Stimulated activated CD4-positive, alpha-beta T cell treated with anti-CD3 and anti-CD28 coated beads, Interleukin-4, amount 100 ng/mL, for 24 hours (primary cell): ENCODE results near the gene GTF2I.
"Not testable (repeated sequence)": the region's sequence is repeated elsewhere in the genome, so short reads cannot be mapped to it uniquely, and the experiment has no call there.

Experiments
- DNase-seq: peaks from one replicate; pipeline ENCODE4 v3.0.0-alpha.2; 2020

GTF2I gene

DNA sequence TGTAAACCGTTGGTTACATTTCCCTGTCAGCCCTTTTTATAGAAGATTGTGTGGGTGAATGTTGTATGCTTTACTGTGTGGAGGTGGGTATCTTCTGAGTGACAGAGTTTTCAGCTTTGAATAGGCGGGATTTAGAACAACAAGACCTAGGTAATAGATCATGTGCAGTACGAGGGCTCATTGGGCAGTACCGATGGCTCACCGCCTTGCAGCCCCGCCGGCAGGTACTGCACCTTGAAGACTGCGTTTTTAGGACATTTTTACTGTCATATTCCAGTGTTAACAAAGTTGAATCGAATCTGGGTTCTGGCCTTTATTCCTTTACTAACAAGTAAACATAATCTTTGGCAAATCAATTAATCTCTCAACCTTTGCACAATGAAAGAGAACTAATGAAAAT is 60.4 kb downstream of the GTF2I start:
- no peak for DNase-seq

DNA sequence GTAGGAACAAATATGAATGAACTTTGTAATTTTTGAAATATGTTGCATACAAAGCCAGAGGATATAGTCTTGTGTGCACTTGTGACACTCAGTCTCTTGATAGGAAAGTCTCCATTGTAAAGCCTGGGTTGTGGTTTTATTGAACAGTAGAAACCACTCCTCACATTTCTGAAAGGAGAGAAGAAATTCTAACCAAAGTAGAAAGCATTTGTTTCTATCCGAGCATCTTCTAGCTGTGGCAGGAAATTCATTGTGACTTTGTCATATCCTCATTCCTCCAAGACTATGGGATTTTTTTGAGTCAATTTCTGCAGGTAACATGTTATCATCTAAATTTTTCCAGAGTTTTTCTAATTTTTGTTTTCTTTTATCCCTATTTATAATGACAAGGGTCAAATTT is 60.8 kb downstream of the GTF2I start:
- DNase-seq = no peak

DNA sequence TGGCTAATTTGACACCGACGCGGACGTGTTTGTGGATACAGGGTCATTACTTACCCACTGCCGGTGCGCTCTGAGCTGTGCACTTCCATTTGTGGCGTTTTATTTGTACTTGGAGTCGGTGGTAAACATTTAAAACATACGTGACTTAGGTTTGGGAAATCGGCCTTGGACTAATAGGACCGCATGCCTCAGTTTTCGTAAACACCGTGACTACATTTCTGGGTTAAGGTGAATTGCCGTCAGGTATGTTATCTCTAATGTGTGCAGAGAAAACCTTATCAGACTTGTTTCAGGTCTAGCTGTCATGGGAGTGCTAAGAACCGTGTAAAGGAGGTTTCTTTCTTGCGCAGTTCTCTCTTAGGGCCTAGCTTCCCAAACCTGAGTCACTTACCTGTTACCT is 64.6 kb downstream of the GTF2I start:
- DNase-seq = no peak

DNA sequence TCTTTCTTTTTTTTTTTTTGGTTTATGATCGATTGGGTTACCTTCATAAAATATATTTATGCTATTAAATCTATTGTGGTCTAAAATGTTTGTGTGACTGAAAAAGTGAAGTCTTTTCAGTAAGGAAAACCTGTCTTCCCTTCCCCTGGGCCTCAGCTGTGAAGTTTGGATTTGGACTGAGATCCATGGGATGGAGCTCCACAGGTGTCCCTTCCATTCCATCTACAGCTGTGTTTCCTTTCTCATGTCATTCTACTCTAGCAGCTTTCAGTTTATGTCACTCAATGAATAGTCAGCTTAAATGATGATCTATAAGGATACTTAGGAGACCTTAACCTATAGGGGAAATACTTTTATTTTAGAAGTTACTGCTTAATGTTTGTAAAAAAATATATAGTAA is 68.3 kb downstream of the GTF2I start:
- no peak for DNase-seq

DNA sequence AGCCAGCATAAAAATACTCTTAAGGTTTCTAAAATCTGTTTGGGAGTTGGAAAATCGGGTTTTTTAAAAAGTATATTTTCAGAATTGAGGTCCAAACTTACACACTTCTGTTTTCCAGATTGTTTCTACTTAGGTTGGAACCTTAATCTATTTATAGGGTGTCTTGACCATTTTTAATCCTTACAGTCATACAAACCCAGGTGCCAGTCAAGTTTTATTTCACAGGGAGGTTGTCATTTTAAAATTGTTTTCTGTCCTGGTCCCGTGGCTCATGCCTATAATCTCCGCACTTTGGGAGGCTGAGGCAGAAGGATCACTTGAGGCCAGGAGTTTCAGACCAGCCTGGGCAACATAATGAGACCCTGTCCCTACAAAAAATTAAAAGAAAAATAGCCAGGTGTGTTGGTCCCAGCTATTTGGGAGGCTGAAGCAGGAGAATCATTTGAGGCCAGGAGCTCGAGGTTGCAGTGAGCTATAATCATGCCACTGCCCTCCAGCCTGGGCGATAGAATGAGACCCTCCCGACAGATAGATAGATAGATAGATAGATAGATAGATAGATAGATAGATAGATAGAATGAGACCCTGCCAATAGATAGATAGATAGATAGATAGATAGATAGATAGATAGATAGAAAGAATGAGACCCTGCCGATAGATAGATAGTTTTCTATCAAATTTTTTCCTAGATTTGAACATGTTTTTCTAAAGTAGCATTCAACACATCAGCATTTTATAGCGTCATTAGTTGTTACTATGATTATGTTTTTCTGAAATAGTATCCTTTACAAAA is 69.0 kb downstream of the GTF2I start:
- no peak for DNase-seq

DNA sequence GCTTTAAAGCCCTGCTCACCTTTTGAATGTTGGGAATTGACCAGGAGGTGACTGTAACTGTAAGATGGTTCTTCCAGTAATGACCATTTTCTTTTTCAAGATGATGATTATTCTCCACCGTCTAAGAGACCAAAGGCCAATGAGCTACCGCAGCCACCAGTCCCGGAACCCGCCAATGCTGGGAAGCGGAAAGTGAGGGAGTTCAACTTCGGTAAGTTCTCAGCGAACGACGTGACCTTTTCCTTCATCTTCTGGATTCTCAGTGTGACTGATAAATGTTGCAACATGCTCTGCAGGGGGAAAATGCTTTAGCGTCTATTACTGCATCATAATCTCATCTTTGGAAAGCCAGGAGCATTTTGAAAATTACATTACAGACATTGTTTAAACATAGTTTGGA is 71.2 kb downstream of the GTF2I start:
- not testable (repeated sequence) for DNase-seq

DNA sequence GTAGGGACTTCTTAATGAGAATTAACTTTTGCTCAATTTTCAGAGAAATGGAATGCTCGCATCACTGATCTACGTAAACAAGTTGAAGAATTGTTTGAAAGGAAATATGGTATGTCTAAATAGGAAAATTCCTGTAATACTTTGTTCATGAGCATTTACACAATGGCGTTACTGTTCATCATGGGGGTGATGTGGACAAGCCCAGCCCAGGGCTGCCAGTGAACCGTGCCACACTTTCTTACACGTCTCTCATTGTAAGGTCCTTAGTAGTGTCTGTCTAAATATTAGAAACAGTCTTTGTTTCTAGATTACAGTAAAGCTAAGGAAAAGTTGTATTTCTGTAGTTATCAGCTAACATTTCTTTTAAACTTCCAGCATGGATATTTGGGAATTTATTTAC is 72.7 kb downstream of the GTF2I start:
- DNase-seq = not testable (repeated sequence)

DNA sequence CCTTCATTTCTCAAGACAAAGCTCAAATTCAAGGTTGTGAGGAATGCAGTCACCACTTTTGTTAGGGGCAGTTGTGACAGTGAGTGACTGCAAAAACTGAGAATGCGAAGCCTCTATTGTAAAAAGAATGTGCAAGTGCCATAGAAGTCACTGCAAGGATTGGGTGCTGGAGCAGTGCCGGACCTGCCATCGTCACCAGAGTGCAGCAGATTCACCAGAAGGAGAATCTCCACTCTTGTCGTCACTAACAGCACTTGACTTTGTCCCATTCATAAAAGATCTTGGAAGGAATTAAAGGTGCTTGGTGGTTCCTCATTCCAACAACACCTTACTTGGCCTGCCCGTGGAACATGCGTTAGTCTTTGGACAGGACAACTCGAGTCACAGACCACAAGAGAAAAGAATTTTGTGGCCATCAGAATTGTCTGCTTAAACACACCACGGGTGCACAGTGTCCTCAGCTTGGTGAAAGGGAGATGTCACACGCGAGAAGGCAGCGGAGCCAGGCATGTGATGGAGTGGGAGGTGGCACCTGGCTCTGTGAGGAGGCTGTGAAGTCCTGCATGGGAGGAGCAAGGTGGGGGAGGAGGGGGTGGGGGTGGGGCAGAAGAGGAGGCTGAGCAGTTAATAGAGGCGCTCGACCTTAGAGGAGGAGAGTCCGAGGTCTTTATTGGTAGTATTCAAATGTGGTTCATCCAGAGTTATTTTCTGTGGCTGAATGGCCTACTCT is 82.6 kb downstream of the GTF2I start:
- not testable (repeated sequence) for DNase-seq

DNA sequence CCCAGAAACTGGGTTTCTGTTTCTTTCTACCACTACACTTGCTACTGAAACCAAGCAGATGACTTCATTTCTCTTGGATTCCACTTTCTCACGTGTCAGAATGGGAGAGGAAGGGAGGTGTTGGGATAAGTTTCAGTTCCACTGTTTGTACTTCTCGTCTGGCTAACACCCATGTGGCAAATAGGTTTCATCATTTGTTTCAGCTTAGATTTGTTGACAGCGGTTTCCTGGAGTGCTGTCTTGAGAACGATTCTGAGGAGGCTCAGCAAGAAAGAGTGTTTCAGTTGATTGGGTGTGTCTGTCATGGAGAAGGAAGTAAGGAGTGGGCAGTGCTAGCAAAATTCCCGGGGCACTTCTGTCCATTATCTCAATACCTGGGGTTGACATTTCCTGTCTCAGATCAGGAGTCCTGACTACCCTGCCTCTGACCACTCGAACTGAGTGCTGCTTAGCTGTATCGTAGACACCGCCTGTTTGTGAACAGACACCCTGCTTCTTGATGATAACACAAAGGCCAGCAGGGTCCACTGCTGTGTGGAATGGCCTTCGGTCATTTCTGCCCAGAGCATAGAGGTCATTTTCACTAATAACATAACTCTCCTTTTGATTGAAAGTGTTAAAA is 86.5 kb downstream of the GTF2I start:
- DNase-seq = not testable (repeated sequence)

DNA sequence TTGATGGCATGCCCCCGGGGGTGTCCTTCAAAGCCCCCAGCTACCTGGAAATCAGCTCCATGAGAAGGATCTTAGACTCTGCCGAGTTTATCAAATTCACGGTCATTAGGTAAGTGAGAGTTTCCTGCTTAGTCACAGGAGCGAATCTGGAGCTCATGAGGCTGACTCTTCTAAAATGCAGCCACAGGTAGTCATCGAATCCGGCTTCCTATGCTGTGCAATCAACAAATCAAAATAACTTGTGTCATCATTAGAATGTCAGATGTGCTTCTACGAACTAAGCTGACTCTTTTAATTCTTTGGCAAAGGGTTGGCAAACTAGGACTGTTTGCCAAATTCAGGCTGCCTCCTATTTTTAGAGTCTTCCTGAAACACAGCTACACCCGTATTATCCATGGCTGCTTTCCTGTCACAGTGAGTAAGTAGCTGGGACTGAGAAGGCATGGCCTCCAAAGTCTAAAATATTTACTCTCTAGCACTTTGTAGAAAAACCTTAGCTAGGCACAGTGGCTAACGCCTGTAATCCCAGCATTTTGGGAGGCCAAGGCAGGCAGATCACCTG is 96.5 kb downstream of the GTF2I start:
- DNase-seq = not testable (repeated sequence)

DNA sequence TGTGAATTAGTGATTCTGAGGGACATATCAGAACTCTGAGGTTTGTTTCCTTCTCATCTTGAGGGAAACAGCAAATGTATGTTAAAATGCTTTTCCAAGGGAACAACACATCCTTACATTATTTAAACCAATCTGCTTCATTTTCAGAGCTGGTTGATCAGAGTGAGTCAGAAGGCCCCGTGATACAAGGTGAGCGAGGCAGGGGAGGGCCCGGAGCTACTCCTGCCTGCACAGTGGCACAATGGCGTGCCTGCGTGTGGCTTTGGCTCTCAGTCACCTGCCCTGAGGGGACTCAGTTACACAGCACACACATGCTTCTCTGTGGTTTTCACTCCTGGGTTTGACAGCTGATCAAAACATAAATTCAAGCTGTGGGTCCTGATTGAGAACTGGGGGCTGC is 99.2 kb downstream of the GTF2I start:
- DNase-seq = not testable (repeated sequence)

DNA sequence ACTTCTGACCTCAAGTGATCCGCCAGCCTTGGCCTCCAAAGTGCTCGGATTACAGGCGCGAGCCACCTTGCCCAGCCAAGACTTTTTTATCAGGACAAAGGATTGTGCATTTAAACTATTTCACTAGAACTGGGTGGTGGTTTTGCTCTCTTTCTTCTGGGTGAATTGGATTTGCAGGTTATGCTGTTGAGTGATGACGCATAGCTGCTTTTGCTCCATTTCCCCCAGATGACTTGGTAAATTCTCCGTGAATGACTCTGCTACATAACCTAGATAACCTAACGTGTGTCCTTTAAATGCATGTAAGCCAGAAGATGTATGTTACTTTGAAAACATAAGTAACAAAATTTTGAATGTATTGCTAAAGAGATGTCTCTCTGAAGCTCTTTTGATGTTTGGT is 100.8 kb downstream of the GTF2I start:
- DNase-seq = not testable (repeated sequence)

DNA sequence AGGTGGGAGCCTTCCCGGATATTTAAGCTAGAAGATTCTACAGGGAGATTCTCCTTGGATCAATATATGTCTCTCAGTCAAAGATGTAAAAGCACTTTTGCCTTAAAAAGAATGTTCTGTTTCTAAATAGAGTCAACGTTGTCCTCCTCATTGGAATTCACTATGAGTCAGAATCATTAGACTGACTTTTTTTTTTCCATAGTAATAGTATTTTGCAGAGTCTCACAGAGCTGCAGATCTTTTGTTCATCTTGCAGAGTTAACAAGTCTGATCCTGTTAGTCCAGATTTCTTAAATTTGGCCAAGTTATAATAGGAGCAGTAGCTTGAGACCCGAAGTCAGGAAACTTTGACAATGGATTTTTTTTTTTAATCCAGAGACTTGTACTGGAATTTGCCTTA is 101.5 kb downstream of the GTF2I start:
- not testable (repeated sequence) for DNase-seq

DNA sequence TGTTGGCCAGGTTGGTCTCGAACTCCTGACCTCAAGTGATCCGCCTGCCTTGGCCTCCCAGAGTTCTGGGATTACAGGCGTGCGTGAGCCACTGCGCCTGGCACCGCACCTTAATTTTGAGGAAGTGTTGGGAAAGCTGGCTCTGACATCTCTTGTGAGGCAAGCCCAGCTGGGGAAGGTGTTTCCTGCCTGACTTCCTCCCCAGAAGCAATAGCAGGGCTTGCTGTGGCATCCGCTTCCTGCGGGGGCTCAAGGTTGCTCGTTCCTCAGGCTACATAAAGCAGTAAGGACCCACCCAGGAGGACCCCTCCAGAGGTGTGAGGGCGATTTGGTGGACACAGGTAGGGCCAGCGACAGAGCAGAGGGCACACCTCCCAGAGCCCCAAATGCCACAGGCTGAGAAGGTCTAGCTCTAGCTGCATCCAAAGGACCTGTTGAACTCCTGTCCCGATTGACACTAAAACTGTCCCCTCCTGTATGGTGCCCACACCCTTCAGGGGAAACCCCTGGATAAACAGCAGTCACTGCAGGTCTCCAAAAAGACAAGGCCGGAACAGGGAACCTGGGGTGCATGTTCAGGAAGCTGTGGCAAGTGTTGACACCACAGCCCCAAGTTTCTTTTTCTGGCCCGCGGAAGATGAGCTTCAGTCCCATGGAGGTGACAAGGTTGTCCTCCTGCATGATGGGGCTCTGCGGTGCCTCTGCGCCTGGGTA is 107.8 kb downstream of the GTF2I start:
- not testable (repeated sequence) for DNase-seq

DNA sequence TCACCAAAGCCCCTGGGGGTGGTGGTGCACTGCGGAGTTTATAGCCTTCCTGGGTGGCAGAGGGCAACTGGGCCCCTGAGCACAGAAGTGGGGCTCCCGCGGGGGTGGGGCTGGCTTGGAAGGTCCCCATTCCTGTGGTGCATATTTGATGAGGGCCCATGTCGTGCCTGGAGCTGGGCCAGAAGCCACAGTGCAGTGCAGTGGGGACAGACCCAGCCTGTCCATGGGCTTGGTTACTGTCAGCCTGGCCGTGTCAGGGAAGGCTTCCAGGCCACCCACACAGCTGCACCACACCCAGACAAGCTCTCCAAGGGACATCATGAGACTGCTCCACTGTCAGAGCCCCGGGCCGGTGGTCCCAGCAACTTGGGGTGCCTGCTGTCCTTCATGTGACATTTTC is 109.0 kb downstream of the GTF2I start:
- not testable (repeated sequence) for DNase-seq

DNA sequence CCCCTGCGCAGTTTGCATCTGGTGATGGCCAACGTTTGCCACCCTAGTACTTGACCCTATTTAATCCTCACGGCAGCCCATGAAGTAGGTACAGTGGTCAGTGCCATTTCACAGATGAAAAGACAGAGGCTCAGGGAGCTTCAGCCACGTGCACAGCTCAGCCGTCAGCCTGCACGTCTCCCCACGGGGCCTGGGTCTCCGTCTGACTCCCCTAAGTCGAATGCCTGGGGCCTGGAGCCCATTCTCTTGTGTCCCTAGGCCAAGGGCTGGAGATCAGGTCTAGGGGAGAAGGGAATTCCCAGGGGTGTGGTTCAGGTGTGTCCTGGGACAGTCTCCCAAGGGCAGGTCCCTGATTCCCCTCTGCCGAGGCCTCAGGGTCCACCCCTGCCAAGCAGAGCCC is 109.5 kb downstream of the GTF2I start:
- not testable (repeated sequence) for DNase-seq

DNA sequence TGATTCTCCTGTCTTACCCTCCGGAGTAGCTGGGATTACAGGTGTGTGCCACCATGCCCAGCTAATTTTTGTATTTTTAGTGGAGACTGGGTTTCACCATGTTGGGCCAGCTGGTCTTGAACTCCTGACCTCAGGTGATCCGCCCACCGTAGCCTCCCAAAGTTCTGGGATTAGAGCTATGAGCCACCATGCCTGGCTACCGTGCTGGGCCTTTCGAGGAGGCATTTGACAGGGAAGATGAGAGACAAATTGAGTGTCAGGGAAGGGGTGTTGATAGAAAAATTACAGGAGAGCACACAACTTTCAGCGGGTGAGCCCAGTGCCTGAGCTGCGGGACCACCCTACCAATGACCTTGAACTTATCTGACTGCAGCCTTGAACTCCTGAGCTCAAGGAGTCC is 112.5 kb downstream of the GTF2I start:
- not testable (repeated sequence) for DNase-seq

DNA sequence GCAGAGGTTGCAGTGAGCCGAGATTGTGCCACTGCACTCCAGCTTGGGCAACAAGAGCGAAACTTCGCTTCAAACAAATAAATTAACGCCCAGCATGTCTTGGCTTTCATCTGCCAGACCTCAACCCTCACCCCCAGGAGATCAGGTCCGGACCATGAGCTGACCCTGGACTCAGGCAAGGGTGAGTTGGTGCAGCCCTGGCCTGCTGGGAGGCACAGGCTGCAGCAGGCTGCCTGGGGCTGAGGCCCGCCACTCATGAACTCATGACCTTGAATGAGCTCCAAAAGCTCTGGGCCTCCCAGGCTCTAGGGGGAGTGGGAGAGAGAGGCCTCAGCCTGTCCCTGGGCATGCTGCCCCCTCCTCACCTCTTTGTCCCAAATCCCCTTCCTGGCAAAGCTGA is 114.6 kb downstream of the GTF2I start:
- not testable (repeated sequence) for DNase-seq

DNA sequence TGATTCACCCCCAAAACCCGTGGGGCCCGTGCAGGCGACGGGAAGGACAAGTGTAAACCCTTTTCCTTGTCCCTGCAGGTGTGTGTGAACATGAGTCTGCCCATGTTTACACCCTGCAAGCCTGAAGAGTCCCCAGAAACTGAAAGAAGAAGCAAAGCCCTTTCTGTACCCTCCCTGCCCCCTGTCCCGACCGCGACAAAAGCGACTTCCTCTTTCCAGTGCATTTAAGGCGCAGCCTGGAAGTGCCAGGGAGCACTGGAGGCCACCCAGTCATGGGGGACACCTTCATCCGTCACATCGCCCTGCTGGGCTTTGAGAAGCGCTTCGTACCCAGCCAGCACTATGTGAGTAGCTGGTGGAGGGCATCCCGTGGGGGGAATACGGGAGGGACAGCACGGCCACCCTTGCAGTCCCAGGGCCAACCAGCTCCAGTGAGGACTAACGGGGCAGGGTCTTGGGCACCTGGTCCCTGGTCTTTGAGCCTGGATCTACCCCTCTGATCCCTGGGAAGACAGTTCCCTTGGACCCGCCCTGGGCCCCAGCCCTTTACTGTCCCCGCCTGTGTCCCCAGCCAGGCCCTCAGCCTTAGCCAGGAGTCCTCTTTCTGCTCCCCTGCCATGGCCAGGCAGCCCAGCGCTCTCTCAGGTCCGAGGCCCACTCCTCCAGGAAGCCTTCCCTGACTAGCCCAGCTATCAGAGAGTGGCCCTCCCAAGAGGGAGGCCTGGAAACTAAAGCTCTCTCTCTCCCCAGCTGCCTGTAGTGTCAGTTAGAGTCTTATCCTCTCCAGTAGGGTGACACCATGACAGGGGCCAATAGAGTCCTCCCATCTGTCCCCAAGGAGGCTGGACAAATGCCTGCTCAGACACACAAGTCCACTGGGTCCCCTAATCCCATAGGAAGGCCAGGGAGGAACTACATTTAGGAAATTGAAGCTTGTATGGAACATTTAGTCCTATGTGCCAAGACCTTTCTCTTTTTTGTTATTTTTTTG is 116.5 kb downstream of the GTF2I start, which contains the start of gene NCF1:
Gene NCF1 (plus strand): TSS at position 252 of the 991 bp plus-strand sequence. CDS start 21 bp downstream, at position 273.
- DNase-seq = not testable (repeated sequence)

DNA sequence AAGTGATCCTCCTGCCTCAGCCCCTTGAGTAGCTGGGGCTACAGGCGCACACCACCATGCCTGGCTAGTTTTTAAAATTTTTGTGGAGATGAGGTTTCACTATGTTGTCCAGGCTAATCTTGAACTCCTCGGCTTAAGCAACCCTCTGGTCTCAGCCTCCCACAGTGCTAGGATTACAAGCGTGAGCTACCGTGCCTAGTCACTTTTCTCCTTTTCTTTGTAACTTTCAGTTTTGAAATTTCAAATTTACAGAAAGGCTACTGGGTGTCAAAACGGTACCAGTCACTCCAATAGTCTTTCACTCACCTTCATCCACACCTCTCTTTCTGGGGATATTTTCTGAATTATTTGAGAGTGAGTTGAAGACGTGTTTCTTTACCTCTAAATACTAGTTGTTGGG is 117.6 kb downstream of the GTF2I start:
- not testable (repeated sequence) for DNase-seq

DNA sequence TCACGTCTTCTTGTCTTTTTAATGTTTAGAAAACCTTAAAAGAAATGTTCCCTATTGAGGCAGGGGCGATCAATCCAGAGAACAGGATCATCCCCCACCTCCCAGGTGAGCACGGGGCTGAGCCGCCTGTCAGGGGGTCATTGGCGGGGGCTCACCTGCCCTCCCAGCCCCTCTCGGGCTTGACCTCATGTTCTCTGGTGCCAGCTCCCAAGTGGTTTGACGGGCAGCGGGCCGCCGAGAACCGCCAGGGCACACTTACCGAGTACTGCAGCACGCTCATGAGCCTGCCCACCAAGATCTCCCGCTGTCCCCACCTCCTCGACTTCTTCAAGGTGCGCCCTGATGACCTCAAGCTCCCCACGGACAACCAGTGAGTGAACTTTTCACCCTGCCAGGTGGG is 121.5 kb downstream of the GTF2I start:
- DNase-seq = not testable (repeated sequence)
